GM23338 (cell line): Measurements from ENCODE around the gene TMEM61.

ENCODE experiments used
- CREB1 ChIP-seq: fragments of 250-450 bp; sonication (Bioruptor Pico); IDR thresholded peaks from 2 replicates; pipeline ENCODE4 v1.5.0; 2020; ENCODE audit warnings: low read depth, mild to moderate bottlenecking, moderate library complexity
- ETS1 ChIP-seq: IDR thresholded peaks from 2 replicates; pipeline ENCODE4 v1.6.1; 2016; ENCODE audit warnings: antibody characterized with exemption
- EZH2 ChIP-seq: fragments of 200-600 bp; sonication (generic); IDR thresholded peaks from one replicate; pipeline ENCODE4 v1.8.0; 2017; ENCODE audit warnings: antibody characterized with exemption, mild to moderate bottlenecking, low read depth; ENCODE audit not compliant: unreplicated experiment
- EZH2phosphoT487 ChIP-seq: fragments of 200-600 bp; sonication (generic); IDR thresholded peaks from one replicate; pipeline ENCODE4 v1.8.1; 2018; ENCODE audit warnings: antibody characterized with exemption; ENCODE audit not compliant: unreplicated experiment
- JUNB ChIP-seq: IDR thresholded peaks from one replicate; pipeline ENCODE4 v1.6.1; 2016; ENCODE audit warnings: antibody characterized with exemption; ENCODE audit not compliant: unreplicated experiment
- POLR2AphosphoS5 ChIP-seq: IDR thresholded peaks from 2 replicates; pipeline ENCODE4 v1.6.1; 2016; ENCODE audit warnings: antibody characterized with exemption, low read depth
- REST ChIP-seq: IDR thresholded peaks from one replicate; pipeline ENCODE4 v1.6.1; 2018; ENCODE audit warnings: antibody characterized with exemption; ENCODE audit not compliant: unreplicated experiment
- TF ChIP-seq, protein P1 (sequence below), 2 experiments: fragments of 200-600 bp in 1 of 2; sonication (generic) in 1 of 2; conservative IDR thresholded peaks; 2 replicates each; pipeline versions ENCODE4 v1.5.1 to v1.6.1; 2016 to 2017; ENCODE audit warnings: antibody characterized with exemption in 2 of 2, low read depth in 2 of 2, mild to moderate bottlenecking in 2 of 2, moderate library complexity in 1 of 2
- TF ChIP-seq, protein P2 (sequence below): fragments of 250-450 bp; sonication (Bioruptor Pico); IDR thresholded peaks from 2 replicates; pipeline ENCODE4 v1.5.0; 2020; ENCODE audit warnings: mild to moderate bottlenecking, moderate library complexity

DNA sequence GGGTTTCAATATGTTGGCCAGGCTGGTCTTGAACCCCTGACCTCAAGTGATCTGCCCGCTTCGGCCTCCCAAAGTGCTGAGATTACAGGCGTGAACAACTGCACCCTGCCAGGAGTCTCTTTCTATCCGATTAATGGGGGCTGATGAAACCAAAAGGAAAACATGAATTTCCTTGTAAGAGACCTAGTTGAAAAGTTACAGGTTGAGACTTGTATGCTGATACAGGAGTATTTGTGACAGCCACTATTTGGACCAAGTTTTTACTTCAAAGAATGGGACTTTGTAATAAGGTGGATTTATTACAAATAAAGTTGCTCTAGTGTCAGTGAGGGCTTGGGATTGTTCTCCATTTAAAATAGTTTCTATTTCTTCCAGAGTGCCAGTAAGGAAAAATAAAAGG is 43.6 kb upstream of the TMEM61 start:
- TF ChIP-seq EZH2, result no peak
- TF ChIP-seq ETS1, result no peak
- TF ChIP-seq, protein P1, sequence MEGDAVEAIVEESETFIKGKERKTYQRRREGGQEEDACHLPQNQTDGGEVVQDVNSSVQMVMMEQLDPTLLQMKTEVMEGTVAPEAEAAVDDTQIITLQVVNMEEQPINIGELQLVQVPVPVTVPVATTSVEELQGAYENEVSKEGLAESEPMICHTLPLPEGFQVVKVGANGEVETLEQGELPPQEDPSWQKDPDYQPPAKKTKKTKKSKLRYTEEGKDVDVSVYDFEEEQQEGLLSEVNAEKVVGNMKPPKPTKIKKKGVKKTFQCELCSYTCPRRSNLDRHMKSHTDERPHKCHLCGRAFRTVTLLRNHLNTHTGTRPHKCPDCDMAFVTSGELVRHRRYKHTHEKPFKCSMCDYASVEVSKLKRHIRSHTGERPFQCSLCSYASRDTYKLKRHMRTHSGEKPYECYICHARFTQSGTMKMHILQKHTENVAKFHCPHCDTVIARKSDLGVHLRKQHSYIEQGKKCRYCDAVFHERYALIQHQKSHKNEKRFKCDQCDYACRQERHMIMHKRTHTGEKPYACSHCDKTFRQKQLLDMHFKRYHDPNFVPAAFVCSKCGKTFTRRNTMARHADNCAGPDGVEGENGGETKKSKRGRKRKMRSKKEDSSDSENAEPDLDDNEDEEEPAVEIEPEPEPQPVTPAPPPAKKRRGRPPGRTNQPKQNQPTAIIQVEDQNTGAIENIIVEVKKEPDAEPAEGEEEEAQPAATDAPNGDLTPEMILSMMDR (conservative IDR thresholded peaks at IDR 0.05; ENCODE audit: low read depth in 2 of 2), result no peak
- TF ChIP-seq POLR2AphosphoS5, result no peak
- no peak for TF ChIP-seq JUNB
- no peak for TF ChIP-seq CREB1 (CRISPR knock-in tag)
- no peak for TF ChIP-seq EZH2phosphoT487
- TF ChIP-seq, protein P2, sequence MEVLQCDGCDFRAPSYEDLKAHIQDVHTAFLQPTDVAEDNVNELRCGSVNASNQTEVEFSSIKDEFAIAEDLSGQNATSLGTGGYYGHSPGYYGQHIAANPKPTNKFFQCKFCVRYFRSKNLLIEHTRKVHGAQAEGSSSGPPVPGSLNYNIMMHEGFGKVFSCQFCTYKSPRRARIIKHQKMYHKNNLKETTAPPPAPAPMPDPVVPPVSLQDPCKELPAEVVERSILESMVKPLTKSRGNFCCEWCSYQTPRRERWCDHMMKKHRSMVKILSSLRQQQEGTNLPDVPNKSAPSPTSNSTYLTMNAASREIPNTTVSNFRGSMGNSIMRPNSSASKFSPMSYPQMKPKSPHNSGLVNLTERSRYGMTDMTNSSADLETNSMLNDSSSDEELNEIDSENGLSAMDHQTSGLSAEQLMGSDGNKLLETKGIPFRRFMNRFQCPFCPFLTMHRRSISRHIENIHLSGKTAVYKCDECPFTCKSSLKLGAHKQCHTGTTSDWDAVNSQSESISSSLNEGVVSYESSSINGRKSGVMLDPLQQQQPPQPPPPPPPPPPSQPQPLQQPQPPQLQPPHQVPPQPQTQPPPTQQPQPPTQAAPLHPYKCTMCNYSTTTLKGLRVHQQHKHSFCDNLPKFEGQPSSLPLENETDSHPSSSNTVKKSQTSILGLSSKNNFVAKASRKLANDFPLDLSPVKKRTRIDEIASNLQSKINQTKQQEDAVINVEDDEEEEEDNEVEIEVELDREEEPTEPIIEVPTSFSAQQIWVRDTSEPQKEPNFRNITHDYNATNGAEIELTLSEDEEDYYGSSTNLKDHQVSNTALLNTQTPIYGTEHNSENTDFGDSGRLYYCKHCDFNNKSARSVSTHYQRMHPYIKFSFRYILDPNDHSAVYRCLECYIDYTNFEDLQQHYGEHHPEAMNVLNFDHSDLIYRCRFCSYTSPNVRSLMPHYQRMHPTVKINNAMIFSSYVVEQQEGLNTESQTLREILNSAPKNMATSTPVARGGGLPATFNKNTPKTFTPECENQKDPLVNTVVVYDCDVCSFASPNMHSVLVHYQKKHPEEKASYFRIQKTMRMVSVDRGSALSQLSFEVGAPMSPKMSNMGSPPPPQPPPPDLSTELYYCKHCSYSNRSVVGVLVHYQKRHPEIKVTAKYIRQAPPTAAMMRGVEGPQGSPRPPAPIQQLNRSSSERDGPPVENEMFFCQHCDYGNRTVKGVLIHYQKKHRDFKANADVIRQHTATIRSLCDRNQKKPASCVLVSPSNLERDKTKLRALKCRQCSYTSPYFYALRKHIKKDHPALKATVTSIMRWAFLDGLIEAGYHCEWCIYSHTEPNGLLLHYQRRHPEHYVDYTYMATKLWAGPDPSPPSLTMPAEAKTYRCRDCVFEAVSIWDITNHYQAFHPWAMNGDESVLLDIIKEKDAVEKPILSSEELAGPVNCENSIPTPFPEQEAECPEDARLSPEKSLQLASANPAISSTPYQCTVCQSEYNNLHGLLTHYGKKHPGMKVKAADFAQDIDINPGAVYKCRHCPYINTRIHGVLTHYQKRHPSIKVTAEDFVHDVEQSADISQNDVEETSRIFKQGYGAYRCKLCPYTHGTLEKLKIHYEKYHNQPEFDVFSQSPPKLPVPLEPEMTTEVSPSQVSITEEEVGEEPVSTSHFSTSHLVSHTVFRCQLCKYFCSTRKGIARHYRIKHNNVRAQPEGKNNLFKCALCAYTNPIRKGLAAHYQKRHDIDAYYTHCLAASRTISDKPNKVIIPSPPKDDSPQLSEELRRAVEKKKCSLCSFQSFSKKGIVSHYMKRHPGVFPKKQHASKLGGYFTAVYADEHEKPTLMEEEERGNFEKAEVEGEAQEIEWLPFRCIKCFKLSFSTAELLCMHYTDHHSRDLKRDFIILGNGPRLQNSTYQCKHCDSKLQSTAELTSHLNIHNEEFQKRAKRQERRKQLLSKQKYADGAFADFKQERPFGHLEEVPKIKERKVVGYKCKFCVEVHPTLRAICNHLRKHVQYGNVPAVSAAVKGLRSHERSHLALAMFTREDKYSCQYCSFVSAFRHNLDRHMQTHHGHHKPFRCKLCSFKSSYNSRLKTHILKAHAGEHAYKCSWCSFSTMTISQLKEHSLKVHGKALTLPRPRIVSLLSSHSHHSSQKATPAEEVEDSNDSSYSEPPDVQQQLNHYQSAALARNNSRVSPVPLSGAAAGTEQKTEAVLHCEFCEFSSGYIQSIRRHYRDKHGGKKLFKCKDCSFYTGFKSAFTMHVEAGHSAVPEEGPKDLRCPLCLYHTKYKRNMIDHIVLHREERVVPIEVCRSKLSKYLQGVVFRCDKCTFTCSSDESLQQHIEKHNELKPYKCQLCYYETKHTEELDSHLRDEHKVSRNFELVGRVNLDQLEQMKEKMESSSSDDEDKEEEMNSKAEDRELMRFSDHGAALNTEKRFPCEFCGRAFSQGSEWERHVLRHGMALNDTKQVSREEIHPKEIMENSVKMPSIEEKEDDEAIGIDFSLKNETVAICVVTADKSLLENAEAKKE (CRISPR knock-in tag), result no peak
- no peak for TF ChIP-seq REST
